GM18907 (cell line): ENCODE data around the gene FARS2.

Experiments used
- ATAC-seq: cut with Tn5 transposase; IDR thresholded peaks from one replicate; pipeline ENCODE4 v1.9.1; 2021; ENCODE audit warnings: mild to moderate bottlenecking, moderate library complexity; ENCODE audit not compliant: unreplicated experiment

Gene FARS2

GRCh38 chr6:5744497-5744896 is 483.2 kb downstream of the FARS2 start:
- no peak for ATAC-seq

- ATAC-seq = no peak
Measured at GRCh38 chr6:5745081-5745480, 483.8 kb downstream of the FARS2 start.

GRCh38 chr6:5746053-5746758 is 484.9 kb downstream of the FARS2 start:
- ATAC-seq = no peak

GRCh38 chr6:5746759-5747130 is 485.4 kb downstream of the FARS2 start:
- ATAC-seq = no peak

GRCh38 chr6:5747379-5747778 is 486.1 kb downstream of the FARS2 start:
- no peak for ATAC-seq

GRCh38 chr6:5749016-5749650 is 487.8 kb downstream of the FARS2 start:
- ATAC-seq = no peak

- no peak for ATAC-seq
Measured at GRCh38 chr6:5749651-5750215, 488.4 kb downstream of the FARS2 start.

GRCh38 chr6:5751525-5752390 is 490.4 kb downstream of the FARS2 start:
- no peak for ATAC-seq

- no peak for ATAC-seq
Measured at GRCh38 chr6:5752391-5752680, 491.0 kb downstream of the FARS2 start.

GRCh38 chr6:5753209-5753608 is 491.9 kb downstream of the FARS2 start:
- ATAC-seq = no peak

- ATAC-seq = no peak
Measured at GRCh38 chr6:5754904-5755303, 493.6 kb downstream of the FARS2 start.

GRCh38 chr6:5759571-5759970 is 498.3 kb downstream of the FARS2 start:
- no peak for ATAC-seq

GRCh38 chr6:5761370-5761769 is 500.1 kb downstream of the FARS2 start:
- ATAC-seq = no peak

GRCh38 chr6:5762561-5762968 is 501.3 kb downstream of the FARS2 start:
- ATAC-seq = no peak

- ATAC-seq = no peak
Measured at GRCh38 chr6:5763407-5763806, 502.1 kb downstream of the FARS2 start.

- no peak for ATAC-seq
Measured at GRCh38 chr6:5763871-5764270, 502.6 kb downstream of the FARS2 start.

- ATAC-seq = no peak
Measured at GRCh38 chr6:5764401-5764955, 503.2 kb downstream of the FARS2 start.

- no peak for ATAC-seq
Measured at GRCh38 chr6:5765141-5765760, 503.9 kb downstream of the FARS2 start.

GRCh38 chr6:5766260-5766659 is 504.9 kb downstream of the FARS2 start:
- ATAC-seq = no peak

- no peak for ATAC-seq
Measured at GRCh38 chr6:5767471-5767870, 506.2 kb downstream of the FARS2 start.

GRCh38 chr6:5771211-5771610 is 509.9 kb downstream of the FARS2 start:
- no peak for ATAC-seq
